ENCODE results near the gene FXYD3. TPM values are rescaled to one million over a fixed set of nuclear protein-coding genes. Genes with fewer than 3 reads are reported as not detected.

FXYD3 gene
- polyA plus RNA-seq, 1 donor (not counting 4 experiments of a cell fraction or from before 2014, with no cell fraction given), result 851 TPM

- no peak overlapping the region for H3K4me2 ChIP-seq (ENCODE audit: control insufficient read depth, extremely low read depth, insufficient read depth, low read depth, low read length)
- H3K27ac ChIP-seq (ENCODE audit: control insufficient read depth, insufficient read depth, low read length), result no peak overlapping the region
- H3K9me1 ChIP-seq (ENCODE audit: control insufficient read depth, extremely low read depth, insufficient read depth, low read length), result no peaks in the 10 kb centered on the region
- no peak for FAIRE-seq
- no peaks in the 10 kb centered on the region for H3K4me1 ChIP-seq (ENCODE audit: control insufficient read depth, extremely low read depth, insufficient read depth, low read length)
- H3K79me2 ChIP-seq (ENCODE audit: control insufficient read depth, insufficient read depth, low read length), result no peaks in the 10 kb centered on the region
- H3K9ac ChIP-seq (ENCODE audit: control insufficient read depth, extremely low read depth, insufficient read depth, low read length), result no peak overlapping the region
- TF ChIP-seq EZH2 (IDR thresholded peaks at IDR 0.05; ENCODE audit: low read length) (no peak), CTCF (optimal IDR thresholded peaks at IDR 0.05 in 1 of 3, IDR thresholded peaks at IDR 0.05 in 1 of 3, conservative IDR thresholded peaks at IDR 0.05 in 1 of 3; ENCODE audit: extremely low read depth in 1 of 3, insufficient read depth in 2 of 3, low read length in 3 of 3) (no peak)
- no peak for DNase-seq (ENCODE audit: low read depth, low spot score)
- H3K36me3 ChIP-seq (ENCODE audit: control insufficient read depth in 2 of 2, extremely low read depth in 1 of 2, insufficient read depth in 2 of 2, low read length in 2 of 2), result no peaks in the 10 kb centered on the region
- H3K4me3 ChIP-seq (ENCODE audit: control insufficient read depth in 2 of 3, extremely low read depth in 1 of 3, insufficient read depth in 2 of 3, low read depth in 1 of 3, low read length in 3 of 3), result no peak overlapping the region
- H3K9me3 ChIP-seq (ENCODE audit: control insufficient read depth, low read depth, low read length), result peaks cover 4% of the 10 kb centered on the region
- dilution Hi-C loops (cut with MboI; ENCODE audit: extremely low pct_ligation_motif_present, low sequenced_read_pairs), result no loop called here
- H2AFZ ChIP-seq (ENCODE audit: control insufficient read depth, low read length), result no peak overlapping the region
- no peaks in the 10 kb centered on the region for H3K27me3 ChIP-seq (ENCODE audit: control insufficient read depth, extremely low read depth, insufficient read depth, low read length)
- no peaks in the 10 kb centered on the region for H4K20me1 ChIP-seq (ENCODE audit: control insufficient read depth, extremely low read depth, insufficient read depth, low read length)
These were observed 41.0 kb upstream of the FXYD3 start for GRCh38 chr19:35074426-35075201.

GRCh38 chr19:35075202-35076025, 40.2 kb upstream of the FXYD3 start:
- H3K79me2 ChIP-seq (ENCODE audit: control insufficient read depth, insufficient read depth, low read length), result no peaks in the 10 kb centered on the region
- H3K4me1 ChIP-seq (ENCODE audit: control insufficient read depth, extremely low read depth, insufficient read depth, low read length), result no peaks in the 10 kb centered on the region
- DNase-seq (ENCODE audit: low read depth, low spot score) (no peak), FAIRE-seq (no peak)
- TF ChIP-seq CTCF (optimal IDR thresholded peaks at IDR 0.05 in 1 of 3, IDR thresholded peaks at IDR 0.05 in 1 of 3, conservative IDR thresholded peaks at IDR 0.05 in 1 of 3; ENCODE audit: extremely low read depth in 1 of 3, insufficient read depth in 2 of 3, low read length in 3 of 3) (no peak), EZH2 (IDR thresholded peaks at IDR 0.05; ENCODE audit: low read length) (no peak)
- no peak overlapping the region for H2AFZ ChIP-seq (ENCODE audit: control insufficient read depth, low read length)
- no peaks in the 10 kb centered on the region for H3K9me1 ChIP-seq (ENCODE audit: control insufficient read depth, extremely low read depth, insufficient read depth, low read length)
- H3K9me3 ChIP-seq (ENCODE audit: control insufficient read depth, low read depth, low read length), result peaks cover 3% of the 10 kb centered on the region
- H3K4me3 ChIP-seq (ENCODE audit: control insufficient read depth in 2 of 3, extremely low read depth in 1 of 3, insufficient read depth in 2 of 3, low read depth in 1 of 3, low read length in 3 of 3), result no peak overlapping the region
- H4K20me1 ChIP-seq (ENCODE audit: control insufficient read depth, extremely low read depth, insufficient read depth, low read length), result no peaks in the 10 kb centered on the region
- H3K27ac ChIP-seq (ENCODE audit: control insufficient read depth, insufficient read depth, low read length), result no peak overlapping the region
- no peak overlapping the region for H3K4me2 ChIP-seq (ENCODE audit: control insufficient read depth, extremely low read depth, insufficient read depth, low read depth, low read length)
- no peak overlapping the region for H3K9ac ChIP-seq (ENCODE audit: control insufficient read depth, extremely low read depth, insufficient read depth, low read length)
- dilution Hi-C loops (cut with MboI; ENCODE audit: extremely low pct_ligation_motif_present, low sequenced_read_pairs), result no loop called here
- no peaks in the 10 kb centered on the region for H3K36me3 ChIP-seq (ENCODE audit: control insufficient read depth in 2 of 2, extremely low read depth in 1 of 2, insufficient read depth in 2 of 2, low read length in 2 of 2)
- H3K27me3 ChIP-seq (ENCODE audit: control insufficient read depth, extremely low read depth, insufficient read depth, low read length), result no peaks in the 10 kb centered on the region

Data from keratinocyte (primary cell).